Measurements from ENCODE around the gene GPR132.
"Not testable (repeated sequence)": the region's sequence is repeated elsewhere in the genome, so short reads cannot be mapped to it uniquely, and the experiment has no call there.

Gene GPR132

GRCh38 chr14:105073720-105074600, 8.7 kb upstream of the GPR132 start:
- no peak for DNase-seq

GRCh38 chr14:105072892-105073719, 7.9 kb upstream of the GPR132 start:
- no peak for DNase-seq

- DNase-seq = no peak
Measured at GRCh38 chr14:105072381-105072861, 7.2 kb upstream of the GPR132 start.

- no peak for DNase-seq
Measured at GRCh38 chr14:105071942-105072341, 6.7 kb upstream of the GPR132 start.

- no peak for DNase-seq
Measured at GRCh38 chr14:105071326-105071725, 6.1 kb upstream of the GPR132 start.

GRCh38 chr14:105070760-105071137, 5.5 kb upstream of the GPR132 start:
- DNase-seq = peak; percentile 70 to 77

GRCh38 chr14:105069871-105070759, 4.9 kb upstream of the GPR132 start:
- peak; percentile 73 to 80 for DNase-seq

- no peak for DNase-seq
Measured at GRCh38 chr14:105069522-105069870, 4.3 kb upstream of the GPR132 start.

- DNase-seq = no peak
Measured at GRCh38 chr14:105068818-105069217, 3.6 kb upstream of the GPR132 start.

GRCh38 chr14:105067969-105068301, 2.7 kb upstream of the GPR132 start:
- DNase-seq = no peak

GRCh38 chr14:105067140-105067968, 2.1 kb upstream of the GPR132 start:
- peak; percentile 75 to 85 for DNase-seq

- DNase-seq = peak; percentile 59 to 62
Measured at GRCh38 chr14:105066240-105067071, 1.2 kb upstream of the GPR132 start.

GRCh38 chr14:105064721-105065143, 498 bp downstream of the GPR132 start:
- DNase-seq = peak; percentile 56 to 62

GRCh38 chr14:105064001-105064400, 1.2 kb downstream of the GPR132 start:
- DNase-seq = no peak

- not testable (repeated sequence) for DNase-seq
Measured at GRCh38 chr14:105063506-105063905, 1.7 kb downstream of the GPR132 start.

- no peak for DNase-seq
Measured at GRCh38 chr14:105063056-105063455, 2.2 kb downstream of the GPR132 start.

- DNase-seq = no peak
Measured at GRCh38 chr14:105062048-105062433, 3.2 kb downstream of the GPR132 start.

- peak; percentile 82 to 83 for DNase-seq
Measured at GRCh38 chr14:105061428-105062047, 3.7 kb downstream of the GPR132 start.

- DNase-seq = peak; percentile 75 to 76
Measured at GRCh38 chr14:105060751-105061427, 4.3 kb downstream of the GPR132 start.
